NCI-H2196 (cell line): ENCODE results near the gene TMOD1.

ENCODE experiments used
- DNase-seq: peaks from one replicate; lab custom pipeline; 2025; ENCODE audit not compliant: unreplicated experiment; lab: John Stamatoyannopoulos, UW

TMOD1 gene

DNA sequence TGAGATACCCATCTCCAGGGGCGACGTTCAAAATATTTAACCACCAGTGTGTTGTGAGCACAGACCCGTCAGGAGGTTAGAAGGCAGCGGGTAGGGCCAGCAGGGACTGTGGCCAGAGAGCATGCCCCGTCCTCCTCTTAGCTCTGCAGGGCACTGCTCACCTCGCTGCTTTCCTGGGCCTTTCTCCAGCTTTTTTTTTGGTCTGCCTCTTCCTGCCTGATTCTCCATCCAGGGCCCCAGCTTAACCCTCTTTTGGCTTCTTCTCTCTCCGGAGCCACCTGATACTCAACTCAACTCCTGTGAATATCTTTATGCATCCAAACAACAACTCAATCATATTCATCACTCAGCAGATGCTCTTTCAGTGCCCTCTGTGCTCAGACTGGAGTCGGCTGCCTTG lies 44.0 kb downstream of the TMOD1 start:
- DNase-seq = no peak

GRCh38 chr9:97547098-97547829 lies 45.8 kb downstream of the TMOD1 start:
- no peak for DNase-seq

- DNase-seq = no peak
Measured at GRCh38 chr9:97548379-97548778, 46.9 kb downstream of the TMOD1 start.

DNA sequence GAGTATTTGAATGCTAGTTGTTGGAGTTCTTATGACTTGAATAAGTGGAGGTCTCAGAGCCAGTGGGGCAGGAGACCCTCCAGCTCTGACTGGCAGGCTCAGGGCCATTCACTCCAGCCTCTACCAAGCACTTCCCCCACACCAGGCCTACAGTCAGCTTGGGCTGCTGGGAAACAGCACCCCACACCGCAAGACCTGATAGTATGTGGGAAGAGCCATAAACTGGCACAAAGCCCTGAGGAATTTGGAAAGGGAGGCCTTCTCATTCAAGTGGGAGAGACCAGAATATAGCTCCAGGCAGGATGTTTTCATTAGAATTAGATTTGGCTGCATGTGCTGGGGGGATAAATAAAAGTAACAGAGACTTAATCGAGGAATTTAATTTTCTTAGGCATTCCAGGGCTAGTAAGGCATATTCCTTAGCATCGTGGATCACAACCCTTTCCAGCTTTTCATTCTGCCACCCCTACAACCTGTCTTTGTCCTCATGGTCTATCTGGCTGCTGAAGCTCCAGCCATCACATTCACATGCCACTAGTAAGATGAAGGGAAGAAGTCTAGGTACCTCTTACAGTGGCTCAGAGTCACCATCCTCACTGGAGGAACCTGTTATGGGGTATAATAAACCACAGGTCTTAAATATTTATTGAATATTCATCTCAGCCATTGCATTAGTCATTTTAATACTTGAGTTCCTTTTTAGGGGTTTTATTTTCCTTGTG lies 47.5 kb downstream of the TMOD1 start:
- no peak for DNase-seq

DNA sequence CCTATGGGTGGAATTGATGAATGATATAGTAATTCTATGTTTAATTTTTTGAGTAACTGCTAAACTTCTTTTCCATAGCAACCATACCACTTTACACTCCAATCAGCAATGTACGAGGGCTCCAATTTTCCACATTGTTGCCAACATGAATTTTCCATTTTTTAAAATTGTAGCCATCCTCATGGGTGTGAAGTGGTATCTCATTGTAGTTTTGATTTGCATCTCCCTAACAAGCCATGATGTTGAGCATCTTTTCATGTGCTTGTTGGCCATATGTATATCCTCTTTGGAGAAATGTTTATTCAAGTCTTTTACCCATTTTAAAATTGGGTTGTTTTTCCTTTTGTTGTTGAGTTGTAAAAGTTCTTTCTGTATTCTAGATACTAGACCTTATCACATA lies 48.9 kb downstream of the TMOD1 start:
- no peak for DNase-seq

GRCh38 chr9:97551308-97551707 lies 49.8 kb downstream of the TMOD1 start:
- no peak for DNase-seq

DNA sequence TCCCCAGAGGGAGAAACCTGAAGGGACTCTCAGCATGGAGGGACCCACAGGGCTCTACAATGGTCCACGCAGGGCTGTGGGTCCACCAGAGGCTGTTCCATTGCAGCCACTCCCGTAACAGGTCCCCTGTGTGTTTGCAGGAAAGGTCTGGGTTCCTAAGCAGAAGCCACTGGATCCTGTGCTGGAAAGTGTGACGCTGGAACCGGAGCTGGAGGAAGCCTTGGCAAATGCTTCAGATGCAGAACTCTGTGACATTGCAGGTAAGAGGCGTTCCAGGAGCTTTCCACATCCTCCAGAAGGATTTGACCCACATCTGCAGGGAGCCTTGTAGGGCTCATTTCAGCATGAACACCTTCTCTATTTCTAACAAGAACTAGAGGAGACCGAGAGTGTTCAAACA lies 51.7 kb downstream of the TMOD1 start:
- DNase-seq = no peak

DNA sequence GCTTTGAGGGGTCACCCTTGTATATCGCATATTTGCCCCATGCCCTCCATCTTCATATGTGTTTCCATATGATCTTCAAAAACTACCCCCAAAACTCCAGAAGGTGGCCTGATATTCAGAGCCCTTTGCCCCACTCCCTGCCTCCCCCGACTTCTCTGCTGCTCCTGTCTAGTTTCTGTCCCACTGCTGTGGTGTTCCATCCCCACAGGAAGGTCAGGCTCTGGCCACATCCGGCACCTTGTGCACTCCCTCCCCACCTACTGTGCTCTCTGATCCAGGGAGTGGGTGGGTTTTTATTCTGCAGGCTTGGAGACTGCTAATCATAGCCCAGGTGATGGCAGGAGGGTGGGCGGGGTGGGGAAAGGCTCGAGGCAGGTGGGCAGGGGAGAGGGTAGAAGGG lies 52.4 kb downstream of the TMOD1 start:
- DNase-seq = no peak

GRCh38 chr9:97554566-97555075 lies 53.2 kb downstream of the TMOD1 start:
- no peak for DNase-seq

DNA sequence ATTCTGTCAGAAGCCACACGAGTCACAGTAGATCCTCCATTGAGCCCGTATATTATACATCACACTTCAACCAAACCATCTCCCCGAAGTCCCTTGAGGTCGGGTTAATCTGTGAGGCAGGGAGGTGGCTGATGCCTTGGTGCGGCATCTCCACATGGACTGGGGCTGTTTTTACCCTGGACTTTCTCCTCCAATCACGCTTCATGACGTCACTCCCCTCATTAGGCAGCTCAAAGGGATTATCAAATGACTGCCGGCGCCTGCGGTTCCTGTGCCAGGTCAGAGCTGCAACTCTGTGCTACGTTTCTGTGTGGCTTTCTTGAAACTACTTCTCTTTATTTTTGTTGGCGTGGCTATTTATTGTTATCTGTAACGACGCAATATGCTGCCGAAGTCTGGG lies 53.7 kb downstream of the TMOD1 start:
- DNase-seq = no peak

DNA sequence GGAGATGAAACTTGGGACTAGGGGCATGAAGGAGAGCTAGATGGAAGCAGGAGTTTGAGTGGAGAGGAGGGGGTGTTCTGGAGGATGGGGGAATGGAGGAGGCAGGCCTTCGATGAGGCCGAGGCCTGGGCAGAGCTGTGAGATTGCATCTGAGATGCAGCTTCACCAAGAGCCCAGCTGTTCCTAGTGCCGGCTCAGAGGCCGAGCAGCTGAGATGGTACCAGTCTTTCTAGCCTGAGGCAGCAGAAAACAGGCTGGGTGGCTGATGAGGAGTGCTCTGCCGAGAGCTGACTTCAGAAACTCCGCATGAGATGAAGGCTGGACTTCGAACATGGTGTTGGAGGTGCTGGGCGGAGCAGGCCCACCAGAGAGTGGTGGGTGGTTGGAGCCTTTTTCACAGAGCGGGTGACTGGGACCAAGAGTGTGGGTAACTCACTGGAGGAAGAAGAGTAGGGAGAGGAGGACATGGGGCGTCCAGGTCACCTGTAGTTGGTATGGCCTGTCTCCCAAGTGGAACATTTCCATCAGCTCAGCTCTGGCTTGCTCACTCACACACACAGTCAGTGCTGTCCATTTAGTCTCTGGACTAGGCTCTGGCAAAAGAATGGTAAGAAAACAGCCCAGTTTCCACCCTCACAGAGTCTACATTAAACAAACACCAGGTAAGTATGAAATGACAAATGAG lies 54.7 kb downstream of the TMOD1 start:
- no peak for DNase-seq

- DNase-seq = peak; percentile 46
Measured at GRCh38 chr9:97556721-97557605, 55.5 kb downstream of the TMOD1 start.

GRCh38 chr9:97557606-97558095 lies 56.2 kb downstream of the TMOD1 start:
- peak; percentile 61 for DNase-seq

DNA sequence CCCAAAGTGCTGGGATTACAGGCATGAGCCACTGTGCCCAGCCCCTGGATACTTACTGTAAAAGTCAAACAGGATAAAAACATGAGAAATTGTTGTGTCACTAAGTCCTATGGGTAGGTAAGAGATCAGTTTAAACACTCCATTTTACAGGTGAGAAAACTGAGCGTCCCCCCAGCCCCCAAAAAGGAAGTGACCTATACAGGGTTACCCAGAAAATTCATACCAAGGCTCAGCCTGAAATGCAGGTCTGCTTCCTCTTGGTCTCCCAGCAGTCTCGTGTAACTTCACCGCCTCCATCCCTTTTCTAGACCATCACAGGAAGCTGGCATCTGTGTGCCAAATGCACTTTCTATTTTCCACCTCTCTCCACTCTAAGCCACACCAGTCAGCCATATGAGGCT lies 57.2 kb downstream of the TMOD1 start:
- DNase-seq = no peak

DNA sequence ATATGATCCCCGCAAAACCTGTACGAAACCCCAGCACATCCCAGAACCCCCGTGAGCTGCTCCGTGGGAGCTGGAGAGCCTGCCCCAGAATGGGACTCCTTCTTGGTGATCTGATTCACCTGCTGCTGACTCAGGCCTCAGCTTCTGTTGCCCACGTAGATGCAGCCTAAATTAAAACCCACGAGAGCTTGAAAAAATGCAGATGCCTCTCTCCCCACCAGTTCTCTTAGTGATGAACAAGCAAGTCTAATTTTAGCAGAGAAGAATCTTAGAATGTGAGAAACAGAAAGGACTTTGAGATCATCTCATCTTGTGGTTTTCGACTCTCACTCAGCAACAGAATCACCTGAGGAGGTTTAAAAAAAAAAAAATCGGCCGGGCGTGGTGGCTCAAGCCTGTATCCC lies 57.6 kb downstream of the TMOD1 start:
- no peak for DNase-seq

DNA sequence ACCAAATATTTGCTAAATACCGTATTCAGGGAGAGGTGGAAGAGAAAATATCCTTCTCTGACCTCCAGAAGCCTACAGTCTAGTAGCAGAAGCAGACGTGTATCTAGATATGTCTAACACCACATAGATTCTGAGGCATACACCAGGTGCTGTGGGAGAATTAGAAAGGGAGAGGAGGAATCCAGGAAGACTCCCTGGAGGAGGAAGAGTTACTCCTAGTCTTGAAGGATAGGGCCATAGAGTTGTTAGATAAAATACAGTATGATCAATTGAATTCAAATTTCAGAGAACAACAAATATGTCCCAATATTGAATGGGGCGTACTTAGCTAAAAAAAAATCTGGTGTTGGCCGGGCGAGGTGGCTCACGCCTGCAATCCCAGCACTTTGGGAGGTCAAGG lies 58.7 kb downstream of the TMOD1 start:
- DNase-seq = no peak

GRCh38 chr9:97560851-97561250 lies 59.4 kb downstream of the TMOD1 start:
- DNase-seq = no peak

- no peak for DNase-seq
Measured at GRCh38 chr9:97561501-97561900, 60.0 kb downstream of the TMOD1 start.

- no peak for DNase-seq
Measured at GRCh38 chr9:97562542-97562941, 61.1 kb downstream of the TMOD1 start.

DNA sequence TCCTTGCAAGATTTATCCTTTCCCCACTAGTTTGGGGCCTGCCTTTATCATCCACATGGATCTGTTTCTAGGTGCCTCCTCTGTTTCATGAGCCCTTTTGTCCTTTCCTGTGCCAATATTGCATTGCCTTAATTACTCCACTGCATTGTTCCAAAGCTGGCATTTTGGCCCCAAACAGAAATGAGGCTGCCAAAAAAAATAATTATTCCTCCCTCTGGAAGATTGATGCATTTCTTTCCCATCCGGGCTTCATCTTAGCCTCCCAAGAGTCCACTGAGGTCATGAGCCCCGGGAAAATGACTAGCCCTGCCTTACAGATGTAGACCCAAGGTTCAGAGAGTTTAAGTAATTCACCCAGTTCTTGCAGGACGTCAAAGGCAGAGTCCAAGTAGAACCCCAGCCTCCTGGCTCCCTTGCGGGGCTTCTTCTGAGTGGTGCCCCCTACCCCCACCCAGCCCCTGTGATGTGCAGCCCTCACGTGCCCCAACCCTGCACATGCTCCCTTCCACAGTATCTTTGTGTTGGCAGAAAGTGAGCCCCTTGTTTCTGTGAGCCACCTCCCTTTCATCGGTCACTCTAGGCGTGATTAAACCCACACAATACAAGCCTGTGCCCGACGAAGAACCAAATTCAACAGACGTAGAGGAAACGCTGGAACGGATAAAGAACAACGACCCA lies 62.1 kb downstream of the TMOD1 start:
- DNase-seq = no peak
